ENCODE results near the gene TFDP3.

TFDP3 gene

DNA sequence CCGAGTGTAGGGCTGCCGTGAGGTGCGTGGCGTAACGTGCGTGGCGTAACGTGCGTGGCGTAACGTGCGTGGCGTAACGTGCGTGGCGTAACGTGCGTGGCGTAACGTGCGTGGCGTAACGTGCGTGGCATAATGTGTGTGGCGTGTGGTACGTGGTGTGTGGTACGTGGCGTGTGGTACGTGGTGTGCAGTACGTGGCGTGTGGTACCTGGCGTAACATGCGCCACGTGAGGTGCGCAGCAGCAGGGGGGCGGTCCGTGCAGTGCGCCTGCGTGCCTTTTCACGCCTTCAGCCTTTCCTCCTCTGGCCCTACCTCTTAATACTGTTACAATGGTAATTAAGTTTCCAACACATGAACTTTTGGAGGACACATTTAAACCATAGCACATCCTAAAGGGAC is at the start of gene TFDP3:
Gene TFDP3, minus strand, starts transcription at position 26 of the 400 bp plus-strand sequence. CDS start 95 bp downstream, outside the sequence.
- DNase-seq (ENCODE audit: low read depth, low spot score): no peak

DNA sequence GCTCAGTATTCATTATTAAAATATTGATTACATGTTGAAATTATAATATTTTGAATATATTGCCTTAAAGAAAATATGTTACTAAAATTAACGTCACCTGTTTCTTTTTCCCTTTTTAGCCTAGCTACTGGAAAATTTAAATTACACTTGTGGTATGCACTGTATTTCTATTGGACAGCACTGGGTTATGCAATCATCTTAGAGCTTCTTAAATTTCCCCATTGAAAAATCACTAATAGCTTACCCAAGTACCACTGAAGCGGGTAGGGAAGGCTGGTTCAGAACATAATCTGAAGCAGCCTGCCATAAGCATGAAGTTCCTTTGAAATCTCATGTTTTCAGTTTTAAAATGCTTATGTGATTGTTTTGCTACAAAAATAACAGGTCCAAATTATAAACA is 49.5 kb upstream of the TFDP3 start:
- no peak overlapping the region for H3K27ac ChIP-seq
- DNase-seq (ENCODE audit: low read depth, low spot score): no peak

More for the DNA sequence above, at the start of gene TFDP3:
- H3K27ac ChIP-seq: no peak within 1 kb of the TSS

GRCh38 chrX:133265331-133265730 is 47.2 kb upstream of the TFDP3 start:
- no peak for DNase-seq (ENCODE audit: low read depth, low spot score)
- H3K27ac ChIP-seq: no peak overlapping the region

DNA sequence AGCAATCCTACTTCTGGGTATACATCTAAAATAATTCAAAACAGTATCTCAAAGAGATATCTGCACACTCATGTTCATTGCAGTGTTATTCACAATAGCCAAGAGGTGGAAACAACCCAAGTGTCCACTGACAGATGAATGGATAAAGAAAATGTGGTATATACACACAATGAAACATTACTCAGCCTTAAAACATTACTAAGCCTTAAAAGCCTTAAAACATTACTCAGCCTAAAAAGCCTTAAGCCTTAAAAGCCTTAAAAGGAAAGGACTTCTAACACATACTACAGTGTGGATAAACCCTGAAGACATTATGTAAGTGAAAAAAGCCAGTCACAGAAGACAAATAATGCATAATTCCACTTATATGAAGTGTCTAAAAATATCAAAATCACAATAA is 40.3 kb upstream of the TFDP3 start:
- no peak for DNase-seq (ENCODE audit: low read depth, low spot score)
- no peak overlapping the region for H3K27ac ChIP-seq

GRCh38 chrX:133254666-133255065 is 36.5 kb upstream of the TFDP3 start:
- H3K27ac ChIP-seq: no peak overlapping the region
- peak; percentile 37 for DNase-seq (ENCODE audit: low read depth, low spot score)

DNA sequence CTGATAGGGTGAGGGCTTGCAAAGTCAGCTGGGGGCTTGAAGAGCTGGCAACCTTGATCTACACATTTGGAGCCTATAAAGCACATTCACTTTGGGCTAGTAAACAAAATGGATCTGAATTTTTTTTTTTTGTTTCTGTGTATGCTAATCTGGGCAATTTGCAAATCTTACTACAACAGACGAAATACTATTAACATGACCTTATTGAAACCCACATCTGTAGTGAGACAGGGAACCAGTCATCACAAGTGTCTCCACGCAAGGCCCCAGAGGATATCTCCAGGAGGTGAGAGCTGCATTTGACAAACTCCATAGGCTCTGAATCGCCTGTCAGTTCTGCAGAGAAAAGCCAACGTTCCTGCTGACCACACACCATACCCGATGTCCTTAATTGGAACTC is 33.0 kb upstream of the TFDP3 start:
- no peak overlapping the region for H3K27ac ChIP-seq
- DNase-seq (ENCODE audit: low read depth, low spot score): no peak

DNA sequence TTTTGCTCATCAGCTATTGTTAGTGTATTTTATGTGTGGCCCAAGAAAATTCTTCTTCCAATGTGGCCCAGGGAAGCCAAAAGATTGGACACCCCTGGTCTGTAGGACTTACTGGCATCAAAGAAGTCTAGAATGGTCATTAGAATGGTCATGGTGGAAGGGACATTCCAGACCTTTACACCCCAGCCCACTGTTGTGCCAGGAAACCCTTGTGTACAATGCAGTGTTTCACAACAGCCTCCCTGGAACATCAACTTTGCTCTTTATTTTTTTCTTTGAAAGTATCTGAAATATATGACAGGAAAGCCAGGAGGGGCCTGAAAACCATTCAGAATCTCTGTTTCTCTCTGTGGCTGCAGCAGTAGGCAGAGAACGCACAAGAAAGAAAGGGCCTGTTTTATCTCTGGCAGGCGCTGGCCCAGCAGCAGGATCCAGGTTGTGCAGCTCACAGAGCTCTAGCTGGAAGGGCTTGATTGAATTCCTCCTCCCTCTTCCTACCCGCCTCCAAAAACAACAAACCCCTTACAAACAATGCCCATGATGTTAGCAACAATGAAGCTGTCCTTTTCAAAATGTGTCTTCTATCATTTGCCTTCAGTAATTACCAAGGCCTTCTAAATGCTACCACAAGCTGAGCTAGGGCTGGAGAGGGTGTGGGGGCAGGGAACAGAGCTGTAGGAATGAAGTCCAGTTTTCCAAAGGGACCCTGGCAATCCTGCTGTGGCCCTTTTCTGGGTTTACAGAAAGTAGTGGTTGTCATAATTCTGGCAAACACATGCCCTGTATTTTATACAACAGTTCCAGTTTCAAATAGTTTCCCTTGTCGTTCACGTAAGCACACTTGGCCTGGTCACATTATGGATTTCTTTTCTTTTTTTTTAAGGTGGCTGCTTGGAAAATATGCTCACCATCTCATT is 32.3 kb upstream of the TFDP3 start:
- DNase-seq (ENCODE audit: low read depth, low spot score): no peak
- H3K27ac ChIP-seq: no peak overlapping the region

DNA sequence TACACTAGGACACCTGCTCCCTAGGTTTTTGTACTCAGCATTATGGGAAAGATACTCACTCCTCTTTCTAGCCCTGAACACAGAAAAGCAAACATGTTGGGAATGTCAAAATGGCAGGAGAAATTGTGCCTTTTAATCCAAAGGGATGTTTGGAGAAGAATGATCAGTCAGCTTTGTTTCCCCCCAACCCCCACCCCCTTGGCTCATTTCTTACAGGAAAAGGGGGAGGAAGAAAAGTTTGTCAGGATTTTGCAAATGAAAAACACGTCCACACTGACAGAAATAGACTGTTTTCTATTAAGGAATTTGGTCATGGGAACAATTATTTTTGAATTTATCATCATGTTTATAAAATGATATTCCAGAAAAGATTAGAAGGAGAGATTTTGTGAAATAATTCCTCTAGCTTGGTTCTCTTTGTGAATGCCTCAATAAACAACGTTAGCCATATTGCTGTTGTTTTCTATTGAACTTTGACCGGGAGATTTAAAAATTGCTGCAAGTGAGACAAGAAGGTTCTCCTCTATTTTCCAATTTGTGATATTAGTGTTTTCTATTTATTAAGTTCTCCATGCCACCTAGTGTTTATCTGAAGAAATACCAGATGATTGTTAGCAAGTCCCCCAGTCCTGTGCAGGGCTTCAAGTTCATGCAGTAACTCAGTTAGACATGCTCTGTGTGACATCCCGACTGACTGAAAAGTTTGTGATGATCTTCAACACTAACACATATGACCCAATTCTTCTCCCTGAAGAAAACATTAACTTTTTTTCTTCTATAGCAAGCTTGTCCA is 31.3 kb upstream of the TFDP3 start:
- DNase-seq (ENCODE audit: low read depth, low spot score): no peak
- H3K27ac ChIP-seq: no peak overlapping the region

GRCh38 chrX:133248177-133248576 is 30.0 kb upstream of the TFDP3 start:
- no peak overlapping the region for H3K27ac ChIP-seq
- DNase-seq (ENCODE audit: low read depth, low spot score): no peak

DNA sequence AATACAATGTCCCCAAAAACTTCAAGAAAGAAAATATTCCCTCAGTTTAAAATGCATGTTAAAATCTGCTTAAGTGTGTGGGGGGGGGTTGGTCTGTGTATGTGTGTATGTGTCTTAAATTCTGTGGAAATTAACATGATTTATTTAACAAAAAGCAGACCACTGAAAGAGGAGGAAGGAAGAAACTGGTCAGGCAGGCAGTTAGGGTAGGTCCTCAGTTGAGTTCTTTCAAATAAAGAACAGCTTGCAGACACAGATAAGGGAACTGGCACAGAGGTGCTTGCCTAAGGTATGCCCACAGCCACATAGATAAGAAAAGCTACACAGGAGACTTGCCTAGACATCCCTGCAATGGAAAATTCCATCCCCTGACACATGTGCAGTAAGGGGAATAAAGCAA is 28.8 kb upstream of the TFDP3 start:
- no peak for DNase-seq (ENCODE audit: low read depth, low spot score)

DNA sequence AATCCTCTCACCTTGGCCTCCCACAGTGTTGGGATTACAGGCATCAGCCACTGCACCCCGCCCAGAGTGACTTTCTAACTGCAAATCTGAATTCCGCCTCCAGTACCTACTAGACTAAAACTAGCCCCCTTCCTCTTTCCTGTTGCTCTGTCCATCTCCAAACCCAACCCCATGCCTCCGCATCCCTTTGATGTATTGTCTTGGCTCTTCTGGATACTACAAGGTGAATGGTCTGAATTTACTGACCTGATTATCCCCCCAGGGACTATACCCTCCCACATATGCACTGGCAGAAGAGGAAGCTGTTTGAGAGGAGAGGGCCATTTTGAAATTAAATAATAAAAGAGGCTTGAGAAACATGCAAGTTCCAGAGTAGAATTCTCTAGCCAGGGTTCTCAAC is 17.7 kb upstream of the TFDP3 start:
- H3K27ac ChIP-seq: no peak overlapping the region
- no peak for DNase-seq (ENCODE audit: low read depth, low spot score)

More for the DNA sequence above, 28.8 kb upstream of the TFDP3 start:
- H3K27ac ChIP-seq: no peak overlapping the region

GRCh38 chrX:133232331-133232730 is 14.2 kb upstream of the TFDP3 start:
- H3K27ac ChIP-seq: peak overlapping the region; percentile 17

GRCh38 chrX:133229361-133229760 is 11.2 kb upstream of the TFDP3 start:
- H3K27ac ChIP-seq: no peak overlapping the region
- peak; percentile 81 for DNase-seq (ENCODE audit: low read depth, low spot score)

More at GRCh38 chrX:133232331-133232730, 14.2 kb upstream of the TFDP3 start:
- DNase-seq (ENCODE audit: low read depth, low spot score): no peak

DNA sequence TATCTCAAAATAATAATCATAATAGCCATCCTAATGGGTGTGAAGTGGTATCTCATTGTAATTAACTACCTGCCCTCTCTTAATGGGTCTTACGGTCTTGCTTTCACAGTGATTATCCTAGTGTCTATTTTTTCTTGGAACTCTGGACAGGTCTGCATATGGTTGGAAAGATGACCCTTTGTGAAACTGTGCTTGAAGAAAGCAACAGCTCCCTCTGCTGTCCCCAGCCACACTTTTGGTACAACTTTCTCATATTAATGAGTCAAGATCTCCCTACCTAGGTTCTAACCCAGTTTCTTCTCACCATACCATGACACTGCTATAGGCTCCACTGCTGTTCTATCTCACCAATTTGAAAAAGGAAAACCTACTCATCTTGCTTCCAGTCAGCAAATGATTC is 2.4 kb downstream of the TFDP3 start:
- no peak for DNase-seq (ENCODE audit: low read depth, low spot score)

GRCh38 chrX:133215017-133215416 is 3.1 kb downstream of the TFDP3 start:
- H3K27ac ChIP-seq: no peak overlapping the region
- no peak for DNase-seq (ENCODE audit: low read depth, low spot score)

More for the DNA sequence above, 2.4 kb downstream of the TFDP3 start:
- no peak overlapping the region for H3K27ac ChIP-seq

DNA sequence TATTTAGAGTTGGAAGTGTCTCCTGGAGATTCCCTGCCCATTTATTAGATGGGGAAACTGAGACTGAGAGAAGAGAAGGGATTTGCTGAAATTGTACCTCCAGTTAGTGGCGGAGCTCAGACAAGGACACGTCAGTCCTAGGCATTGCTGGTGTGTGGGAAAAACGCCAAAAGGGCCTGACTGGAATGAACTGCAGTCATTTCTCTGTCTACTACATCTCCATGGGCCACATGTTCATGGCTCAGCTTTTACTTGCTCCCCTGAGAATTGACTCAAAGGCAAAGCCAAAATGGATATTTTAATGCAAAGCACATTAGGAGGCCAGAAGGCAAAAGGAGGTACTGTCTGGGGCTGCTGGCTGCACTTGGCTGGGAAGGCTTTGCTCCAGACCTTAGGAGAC is 3.9 kb downstream of the TFDP3 start:
- no peak for DNase-seq (ENCODE audit: low read depth, low spot score)
- H3K27ac ChIP-seq: no peak overlapping the region

DNA sequence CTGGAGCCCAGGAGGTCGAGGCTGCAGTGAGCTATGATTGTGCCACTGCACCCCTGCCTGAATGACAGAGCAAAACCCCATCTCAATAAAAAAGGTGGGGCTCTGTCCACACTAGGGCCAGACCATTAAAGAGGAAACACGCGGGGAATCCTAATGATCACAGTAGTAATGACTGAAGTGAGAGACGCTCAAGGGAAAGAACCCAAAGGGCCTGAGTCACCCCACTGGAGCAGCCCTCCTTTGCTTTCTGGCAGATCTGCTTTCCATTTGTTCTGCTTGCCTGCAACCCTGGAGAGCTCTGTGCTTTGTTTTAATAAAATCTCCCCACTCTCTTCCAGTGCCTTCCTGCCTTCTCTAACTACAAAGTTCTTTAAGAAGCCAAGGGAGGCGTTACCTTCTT is 5.0 kb downstream of the TFDP3 start:
- DNase-seq (ENCODE audit: low read depth, low spot score): no peak
- H3K27ac ChIP-seq: no peak overlapping the region

DNA sequence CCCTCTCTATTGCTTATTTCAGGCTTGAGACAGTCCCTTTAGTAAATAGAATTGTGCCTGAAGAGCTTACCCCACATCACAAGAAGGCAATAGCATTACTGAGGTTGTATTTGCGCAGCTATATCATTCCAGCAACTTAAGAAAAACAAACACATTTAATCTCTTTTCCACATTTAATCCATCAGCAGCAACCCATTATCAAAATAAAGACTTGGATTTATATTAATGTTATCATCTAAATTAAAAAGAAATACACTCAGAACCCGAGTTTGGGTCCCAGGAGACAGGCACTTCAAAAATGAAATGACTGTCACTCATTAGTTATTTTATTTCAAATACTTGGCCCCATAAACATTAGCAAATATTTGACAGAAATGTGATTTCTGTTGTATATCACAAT is 10.4 kb downstream of the TFDP3 start:
- DNase-seq (ENCODE audit: low read depth, low spot score): no peak
- H3K27ac ChIP-seq: no peak overlapping the region

DNA sequence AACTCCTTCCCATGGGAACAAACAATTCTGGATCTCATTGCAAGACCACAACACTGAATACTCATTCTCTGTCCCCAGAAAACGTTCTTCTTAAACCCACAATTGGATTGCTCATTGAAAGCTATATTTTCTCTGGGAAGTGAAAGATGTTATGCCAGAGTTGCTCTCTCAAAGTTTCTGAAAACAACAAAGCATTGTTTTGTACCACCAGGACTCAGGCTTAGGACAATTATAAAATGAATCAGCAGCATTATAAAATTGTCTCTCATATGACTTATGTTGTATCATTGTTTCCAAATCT is 26.5 kb downstream of the TFDP3 start:
- DNase-seq (ENCODE audit: low read depth, low spot score): no peak
- no peak overlapping the region for H3K27ac ChIP-seq

- no peak overlapping the region for H3K27ac ChIP-seq
- no peak for DNase-seq (ENCODE audit: low read depth, low spot score)
Measured at GRCh38 chrX:133190877-133191738, 27.0 kb downstream of the TFDP3 start.

All from epithelial cell of prostate (primary cell).